ENCODE data around the gene TECR. TPM values are rescaled to one million over a fixed set of nuclear protein-coding genes. Genes with fewer than 3 reads are reported as not detected.
"Not testable (repeated sequence)": the region's sequence is repeated elsewhere in the genome, so short reads cannot be mapped to it uniquely, and the experiment has no call there.

The TECR gene
- polyA plus RNA-seq, 1 experiment = 59.6 TPM

- ChIA-PET CTCF (interaction anchor here (2.2 kb wide), 1 partner anchor 8 kb away, joined by 9 read pairs; no protein-coding TSS in a partner anchor), POLR2A (interaction anchor here (1.2 kb wide), 1 partner anchor 8 kb away, joined by 3 read pairs; the partner anchor contains the start of gene NDUFB7)
- no peak overlapping the region for H3K4me3 ChIP-seq (ENCODE audit: low read depth, low read length)
- no peak for TF ChIP-seq CTCF (IDR thresholded peaks at IDR 0.05; ENCODE audit: low read depth, low read length)
- H3K27me3 ChIP-seq (ENCODE audit: control insufficient read depth, insufficient read depth, low read length) = no peaks in the 10 kb centered on the region
- DNase-seq (ENCODE audit: low read depth, low spot score) = no peak
- peaks cover 9% of the 10 kb centered on the region; the same call in 1 of the 2 replicates for H3K9me3 ChIP-seq (ENCODE audit: control insufficient read depth, insufficient read depth, low read length)
- no peak overlapping the region for H3K27ac ChIP-seq (ENCODE audit: low read depth, low read length)
Measured at GRCh38 chr19:14563989-14564651, 34.7 kb downstream of the TECR start.

GRCh38 chr19:14564652-14565297, 35.4 kb downstream of the TECR start:
- POLR2A ChIA-PET; H3K4me3 ChIP-seq (ENCODE audit: low read depth, low read length); H3K27ac ChIP-seq (ENCODE audit: low read depth, low read length); H3K27me3 ChIP-seq (ENCODE audit: control insufficient read depth, insufficient read depth, low read length); H3K9me3 ChIP-seq (ENCODE audit: control insufficient read depth, insufficient read depth, low read length); DNase-seq (ENCODE audit: low read depth, low spot score): not testable (repeated sequence)
- CTCF ChIA-PET = interaction anchor here (2.2 kb wide), 1 partner anchor 8 kb away, joined by 9 read pairs; no protein-coding TSS in a partner anchor

GRCh38 chr19:14565298-14565679, 35.9 kb downstream of the TECR start:
- Histone ChIP-seq H3K9me3 (ENCODE audit: control insufficient read depth, insufficient read depth, low read length) (peaks cover 9% of the 10 kb centered on the region; the same call in 1 of the 2 replicates), H3K4me3 (ENCODE audit: low read depth, low read length) (no peak overlapping the region), H3K27ac (ENCODE audit: low read depth, low read length) (no peak overlapping the region), H3K27me3 (ENCODE audit: control insufficient read depth, insufficient read depth, low read length) (no peaks in the 10 kb centered on the region)
- DNase-seq (ENCODE audit: low read depth, low spot score) = no peak
- ChIA-PET POLR2A (no interaction called here), CTCF (interaction anchor here (2.2 kb wide), 1 partner anchor 9 kb away, joined by 9 read pairs; no protein-coding TSS in a partner anchor)
- no peak for TF ChIP-seq CTCF (IDR thresholded peaks at IDR 0.05; ENCODE audit: low read depth, low read length)

- CTCF ChIA-PET = interaction anchor here (0.6 to 2.2 kb wide), 2 partner anchors 9 to 22 kb away, joined by 3 to 9 read pairs; no protein-coding TSS in a partner anchor
- DNase-seq (ENCODE audit: low read depth, low spot score) = no peak
- no peak overlapping the region for H3K4me3 ChIP-seq (ENCODE audit: low read depth, low read length)
- H3K27me3 ChIP-seq (ENCODE audit: control insufficient read depth, insufficient read depth, low read length) = no peaks in the 10 kb centered on the region
- H3K27ac ChIP-seq (ENCODE audit: low read depth, low read length) = no peak overlapping the region
- no peak for TF ChIP-seq CTCF (IDR thresholded peaks at IDR 0.05; ENCODE audit: low read depth, low read length)
- peaks cover 9% of the 10 kb centered on the region; the same call in 1 of the 2 replicates for H3K9me3 ChIP-seq (ENCODE audit: control insufficient read depth, insufficient read depth, low read length)
- POLR2A ChIA-PET = no interaction called here
Measured at GRCh38 chr19:14565765-14566711, 36.6 kb downstream of the TECR start.

- Histone ChIP-seq H3K4me3 (ENCODE audit: low read depth, low read length) (no peak overlapping the region), H3K27ac (ENCODE audit: low read depth, low read length) (no peak overlapping the region), H3K9me3 (ENCODE audit: control insufficient read depth, insufficient read depth, low read length) (peaks cover 9% of the 10 kb centered on the region; the same call in 1 of the 2 replicates), H3K27me3 (ENCODE audit: control insufficient read depth, insufficient read depth, low read length) (no peaks in the 10 kb centered on the region)
- no peak for DNase-seq (ENCODE audit: low read depth, low spot score)
- TF ChIP-seq CTCF (IDR thresholded peaks at IDR 0.05; ENCODE audit: low read depth, low read length) = no peak
- ChIA-PET POLR2A (no interaction called here), CTCF (interaction anchor here (0.6 to 2.2 kb wide), 2 partner anchors 10 to 22 kb away, joined by 3 to 9 read pairs; no protein-coding TSS in a partner anchor)
Measured at GRCh38 chr19:14566712-14567077, 37.3 kb downstream of the TECR start.

Data from AG04450 (cell line).